Activated CD4-positive, CD25-positive, alpha-beta regulatory T cell (primary cell): ENCODE data around the gene PPP1R3E.
"Not testable (repeated sequence)": the region's sequence is repeated elsewhere in the genome, so short reads cannot be mapped to it uniquely, and the experiment has no call there.

Experiments
- DNase-seq, 4 experiments: peaks; one replicate each; lab custom pipeline; 2025; lab: John Stamatoyannopoulos, UW

Gene PPP1R3E

DNA sequence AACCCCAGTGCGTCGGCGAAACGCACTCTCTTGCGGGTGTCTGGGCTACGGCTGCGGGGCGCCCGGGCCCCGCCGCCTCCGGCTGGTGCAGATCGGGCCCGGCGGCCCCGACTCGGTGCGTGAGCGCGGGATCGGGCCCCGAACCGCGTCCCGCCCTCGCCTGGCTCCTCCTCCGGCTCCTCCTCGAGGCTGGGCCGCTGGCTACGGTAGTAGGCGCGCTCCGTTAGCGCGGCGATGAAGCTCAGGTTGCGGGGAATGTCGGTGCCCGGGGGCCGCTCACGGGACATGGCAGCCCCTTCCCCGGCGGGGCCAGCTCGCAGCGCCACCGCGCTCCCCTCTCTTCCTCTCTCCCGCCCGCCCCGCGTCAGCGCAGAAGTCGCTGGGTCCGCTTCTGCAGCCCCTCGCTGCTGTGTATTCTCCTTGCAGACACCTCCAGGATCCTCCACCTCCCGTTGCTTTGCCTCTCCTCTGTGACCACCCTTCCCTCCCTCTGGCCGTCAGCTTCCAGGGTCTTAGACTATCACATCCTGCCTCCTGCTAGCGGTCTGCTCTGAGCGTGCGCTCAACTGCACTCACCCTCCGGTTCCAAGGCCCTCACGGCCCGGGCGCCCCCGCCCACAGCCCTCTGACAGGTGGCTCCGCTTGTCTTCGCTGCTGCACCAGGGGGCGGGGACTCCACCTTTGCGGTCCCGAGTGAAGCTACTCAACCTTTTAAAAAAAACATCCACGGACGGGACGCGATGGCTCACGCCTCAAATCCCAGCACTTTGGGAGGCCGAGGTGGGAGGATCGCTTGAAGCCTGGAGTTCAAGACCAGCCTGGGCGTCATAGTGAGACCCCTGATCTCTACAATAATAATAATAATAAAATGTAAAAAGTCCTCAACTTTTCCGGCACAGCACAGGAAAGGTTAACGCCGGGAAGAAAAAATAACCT is at the start of gene PPP1R3E:
Gene PPP1R3E (minus strand): TSS at position 570 of the 936 bp plus-strand sequence. CDS start 283 bp downstream, at position 287.
- peak; percentile 54 to 85 (median 72) for DNase-seq

DNA sequence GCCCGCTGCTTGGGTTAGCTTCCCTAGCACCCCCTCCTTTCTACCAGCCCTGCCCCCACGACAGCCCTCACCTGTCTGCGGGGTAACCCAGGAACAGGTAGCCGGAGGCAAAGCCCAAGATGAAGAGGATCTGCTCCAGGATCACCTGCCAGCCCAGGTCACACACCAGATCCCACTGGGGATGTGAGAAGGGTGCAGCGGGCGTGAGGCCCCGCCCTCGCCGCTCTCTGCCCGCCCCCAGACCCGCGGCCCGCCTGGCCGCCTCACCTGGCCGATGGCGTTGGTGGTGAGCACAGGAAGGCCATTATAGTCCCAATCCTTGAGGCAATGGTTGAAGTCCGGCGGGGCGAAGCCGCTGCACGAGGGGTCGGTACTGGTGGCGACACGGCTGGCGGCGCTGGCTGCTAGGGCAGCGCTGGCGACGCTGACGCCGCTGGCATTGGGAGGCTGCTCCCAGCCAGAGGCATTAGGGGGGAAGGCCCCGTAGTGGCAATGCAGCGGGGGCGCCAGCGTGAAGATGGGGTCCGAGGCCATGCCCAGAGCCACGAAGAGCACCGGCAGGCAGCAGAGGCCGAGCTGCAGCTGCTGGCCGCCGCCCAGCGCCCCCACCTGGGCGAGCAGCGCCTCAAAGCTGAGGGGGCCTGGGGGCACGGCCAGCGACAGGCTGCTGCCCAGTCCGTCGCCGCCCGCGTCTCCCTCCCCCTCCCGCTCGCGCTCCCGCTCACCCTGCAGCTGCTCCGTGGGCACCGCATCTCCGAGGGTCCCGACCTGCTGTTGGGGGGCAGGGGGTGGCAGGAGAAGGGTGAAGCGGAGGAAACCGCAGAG is 49.2 kb upstream of the PPP1R3E start:
- no peak for DNase-seq

GRCh38 chr14:23349156-23349845 is 46.6 kb upstream of the PPP1R3E start:
- no peak for DNase-seq

DNA sequence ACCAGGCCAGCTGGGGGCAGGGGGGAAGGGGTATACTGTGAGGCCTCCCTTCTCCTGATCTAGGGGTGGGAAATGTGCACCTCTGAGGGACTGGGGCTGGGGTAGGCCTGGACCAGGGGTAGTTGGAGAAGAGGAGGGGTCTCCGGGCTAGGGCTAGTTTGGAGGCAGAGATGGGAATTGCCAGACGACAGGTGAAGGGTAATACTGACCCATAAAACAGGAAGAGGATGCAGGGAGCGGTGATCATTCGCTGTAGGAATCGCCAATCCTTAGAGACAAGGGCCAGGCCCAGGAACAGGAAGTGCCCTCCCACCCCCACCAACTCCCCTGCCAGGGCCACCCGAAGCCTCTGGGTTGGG is 45.6 kb upstream of the PPP1R3E start:
- no peak for DNase-seq

DNA sequence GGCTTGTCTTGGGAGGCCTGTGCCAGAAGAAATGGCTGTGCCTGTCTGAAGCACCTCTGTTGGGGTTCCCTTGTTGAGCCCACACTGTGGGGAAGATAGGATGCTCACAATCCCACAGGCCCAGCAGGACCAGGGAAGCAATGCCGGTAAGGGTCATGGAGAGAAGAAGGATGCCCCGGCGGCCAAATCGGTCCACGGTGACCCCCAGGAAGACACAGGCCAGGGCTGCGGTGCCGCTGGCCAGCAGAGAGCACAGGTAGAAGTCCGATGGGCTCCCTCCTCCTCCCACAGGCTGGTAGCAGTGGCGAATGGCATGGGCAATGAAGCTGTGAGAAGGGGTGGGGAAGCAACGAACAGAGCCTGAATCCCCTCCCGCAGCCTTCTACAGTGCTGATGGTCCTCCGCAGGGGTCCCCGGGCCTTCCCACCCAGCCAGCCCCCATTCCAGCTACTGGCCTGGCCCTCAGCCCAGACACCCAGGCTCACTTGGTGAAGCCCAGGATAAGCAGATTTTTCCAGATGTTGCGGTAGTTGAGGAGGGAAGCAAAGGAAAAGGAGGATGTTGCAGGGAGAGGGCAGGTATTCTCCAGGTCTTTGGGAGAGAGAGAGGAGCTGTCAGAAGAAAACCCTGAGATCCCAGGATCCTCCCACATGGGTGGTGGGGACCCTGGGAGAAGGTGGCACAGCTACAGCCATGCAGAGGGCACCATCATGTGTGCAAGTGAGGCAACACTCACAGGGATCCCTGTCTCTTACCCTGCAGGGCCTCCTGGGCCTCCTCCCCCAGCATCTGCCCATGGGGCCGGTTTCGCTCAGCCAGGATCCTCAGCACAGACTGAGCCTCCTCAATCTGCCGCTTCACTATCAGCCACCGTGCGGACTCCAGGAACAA is 45.0 kb upstream of the PPP1R3E start:
- no peak for DNase-seq

GRCh38 chr14:23346693-23347405 is 44.2 kb upstream of the PPP1R3E start:
- no peak for DNase-seq

- no peak for DNase-seq
Observed at GRCh38 chr14:23345987-23346692, 43.5 kb upstream of the PPP1R3E start.

- no peak for DNase-seq
Observed at GRCh38 chr14:23344481-23344880, 41.8 kb upstream of the PPP1R3E start.

GRCh38 chr14:23339506-23340268 is 37.0 kb upstream of the PPP1R3E start:
- DNase-seq: no peak

DNA sequence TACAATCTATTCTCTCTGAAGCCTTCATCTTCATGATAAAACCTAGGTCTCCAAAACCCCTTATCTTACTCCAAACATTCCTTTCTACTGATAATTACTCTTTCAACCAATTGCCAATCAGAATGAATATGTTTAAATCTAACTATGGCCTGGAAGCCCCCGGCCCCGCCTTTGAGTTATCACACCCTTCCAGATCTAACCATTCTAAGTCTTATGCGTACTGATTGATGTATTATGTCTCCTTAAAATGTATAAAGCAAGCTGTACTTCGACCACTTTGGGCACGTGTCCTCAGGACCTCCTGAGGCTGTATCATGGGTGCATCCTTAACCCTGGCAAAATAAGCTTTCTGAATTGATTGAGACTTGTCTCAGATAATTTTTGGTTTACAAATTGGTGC is 33.0 kb upstream of the PPP1R3E start:
- DNase-seq: no peak

DNA sequence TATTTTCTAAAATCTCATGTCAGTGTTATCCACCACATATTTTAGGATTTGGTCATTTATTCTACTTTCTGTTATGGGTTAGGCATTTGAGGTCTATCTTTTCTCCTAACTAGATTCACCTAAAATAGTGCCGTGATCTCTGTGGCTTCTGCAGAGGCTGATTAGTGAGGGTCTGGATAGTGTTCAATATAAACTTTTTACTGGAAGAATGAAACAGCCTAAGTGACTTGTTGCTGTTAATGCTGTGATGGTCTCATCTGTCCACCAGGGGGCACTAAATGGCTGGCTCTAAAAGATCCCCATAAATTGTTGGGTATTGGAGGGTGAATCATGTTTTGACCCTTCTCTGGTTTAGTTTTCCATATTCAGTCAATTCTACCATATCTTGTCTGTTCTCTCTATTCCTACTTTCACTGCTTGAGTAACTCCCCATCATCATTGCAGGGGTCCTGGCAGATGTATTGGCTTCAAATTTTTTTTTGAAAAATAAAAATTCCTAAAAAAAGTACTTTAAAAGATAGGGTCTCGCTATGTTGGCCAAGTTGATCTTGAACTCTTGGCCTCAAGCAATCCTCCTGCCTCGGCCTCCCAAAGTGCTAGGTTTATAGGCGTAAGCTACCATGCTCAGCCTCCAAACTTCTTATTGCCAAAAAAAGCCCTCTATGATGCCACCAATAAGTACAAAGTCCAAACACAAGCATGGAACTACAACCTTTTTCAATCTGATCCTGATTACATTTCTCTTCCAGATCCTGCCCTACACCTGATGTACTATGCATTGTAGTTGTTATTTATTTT is 25.5 kb upstream of the PPP1R3E start:
- peak; percentile 19 to 45 (median 21) for DNase-seq

DNA sequence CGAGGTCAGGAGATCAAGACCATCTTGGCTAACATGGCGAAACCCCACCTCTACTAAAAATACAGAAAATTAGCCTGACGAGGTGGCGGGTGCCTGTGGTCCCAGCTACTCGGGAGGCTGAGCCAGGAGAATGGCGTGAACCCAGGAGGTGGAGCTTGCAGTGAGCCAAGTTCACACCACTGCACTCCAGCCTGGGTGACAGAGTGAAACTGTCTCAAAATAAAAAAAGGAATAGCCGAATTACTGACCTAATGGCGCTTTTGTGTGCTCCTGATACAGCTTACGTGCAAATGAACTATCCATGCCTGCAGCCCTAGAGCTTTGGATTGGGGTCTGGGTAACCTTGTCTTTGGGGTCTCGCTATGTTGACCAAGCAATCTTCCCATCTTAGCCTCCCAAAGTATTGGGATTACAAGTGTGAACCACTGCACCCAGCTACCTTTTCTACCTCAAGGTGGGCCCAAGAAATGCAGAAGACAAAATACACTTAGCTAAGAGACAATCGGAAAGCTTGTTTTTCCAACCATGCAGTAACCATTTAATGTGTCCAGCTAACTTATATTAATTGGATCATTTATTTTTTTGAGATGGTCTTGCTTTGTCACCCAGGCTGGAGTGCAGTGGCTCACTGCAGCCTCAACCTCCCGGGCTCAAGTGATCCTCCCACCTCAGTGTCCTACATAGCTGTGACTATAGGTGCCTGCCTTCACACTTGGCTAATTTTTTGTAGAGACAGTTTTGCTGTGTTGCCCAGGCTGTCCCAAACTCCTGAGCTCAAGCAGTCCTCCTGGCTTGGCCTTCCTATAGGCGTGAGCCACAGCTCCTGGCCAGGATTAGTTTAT is 24.1 kb upstream of the PPP1R3E start:
- no peak for DNase-seq

DNA sequence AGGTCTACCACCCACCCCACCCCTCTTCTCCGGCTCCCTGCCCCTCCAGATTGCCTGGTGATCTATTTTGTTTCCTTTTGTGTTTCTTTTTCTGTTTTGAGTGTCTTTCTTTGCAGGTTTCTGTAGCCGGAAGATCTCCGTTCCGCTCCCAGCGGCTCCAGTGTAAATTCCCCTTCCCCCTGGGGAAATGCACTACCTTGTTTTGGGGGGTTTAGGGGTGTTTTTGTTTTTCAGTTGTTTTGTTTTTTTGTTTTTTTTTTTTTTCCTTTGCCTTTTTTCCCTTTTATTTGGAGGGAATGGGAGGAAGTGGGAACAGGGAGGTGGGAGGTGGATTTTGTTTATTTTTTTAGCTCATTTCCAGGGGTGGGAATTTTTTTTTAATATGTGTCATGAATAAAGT is 23.1 kb upstream of the PPP1R3E start:
- not testable (repeated sequence) for DNase-seq

DNA sequence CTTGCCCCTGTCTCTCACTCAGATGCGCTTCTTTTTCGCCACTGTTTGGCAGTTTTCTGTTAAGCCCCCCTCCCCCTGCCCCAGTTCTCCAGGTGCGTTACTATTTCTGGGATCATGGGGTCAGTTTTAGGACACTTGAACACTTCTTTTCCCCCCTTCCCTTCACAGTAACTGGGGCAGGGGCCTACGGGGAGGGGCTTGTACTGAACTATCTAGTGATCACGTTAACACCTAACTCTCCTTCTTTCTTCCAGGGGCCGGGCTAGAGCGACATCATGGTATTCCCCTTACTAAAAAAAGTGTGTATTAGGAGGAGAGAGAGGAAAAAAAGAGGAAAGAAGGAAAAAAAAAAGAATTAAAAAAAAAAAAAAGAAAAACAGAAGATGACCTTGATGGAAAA is 22.3 kb upstream of the PPP1R3E start:
- no peak for DNase-seq

GRCh38 chr14:23324455-23324846 is 21.8 kb upstream of the PPP1R3E start:
- no peak for DNase-seq

DNA sequence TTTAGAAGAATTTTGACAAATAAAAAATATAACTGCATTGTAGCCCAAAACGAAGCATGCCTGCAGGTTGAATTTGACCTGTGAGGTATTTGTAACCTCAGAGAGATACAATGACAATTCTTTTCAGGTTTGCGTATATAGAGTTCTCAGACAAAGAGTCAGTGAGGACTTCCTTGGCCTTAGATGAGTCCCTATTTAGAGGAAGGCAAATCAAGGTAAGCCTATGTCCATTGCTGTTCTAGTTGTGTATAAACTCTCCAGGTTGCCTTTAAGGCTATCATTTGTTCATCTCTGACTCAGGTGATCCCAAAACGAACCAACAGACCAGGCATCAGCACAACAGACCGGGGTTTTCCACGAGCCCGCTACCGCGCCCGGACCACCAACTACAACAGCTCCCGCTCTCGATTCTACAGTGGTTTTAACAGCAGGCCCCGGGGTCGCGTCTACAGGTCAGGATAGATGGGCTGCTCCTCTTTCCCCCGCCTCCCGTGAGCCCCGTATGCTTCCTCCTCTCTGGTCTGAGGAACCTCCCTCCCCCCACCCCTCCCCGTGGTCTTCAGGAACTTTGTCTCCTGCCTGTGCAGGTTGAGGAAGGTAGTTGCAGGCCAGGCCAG is 21.3 kb upstream of the PPP1R3E start:
- no peak for DNase-seq
